SU-DHL-6 (cell line): ENCODE data around the gene SKA2.

ENCODE experiments used
- EZH2phosphoT487 ChIP-seq: fragments of 200-600 bp; sonication (generic), shearing (Covaris generic); conservative IDR thresholded peaks from 2 replicates; pipeline ENCODE4 v1.6.1; 2018; ENCODE audit warnings: mild to moderate bottlenecking, antibody characterized with exemption, low read length, moderate library complexity, mixed read lengths
- TF ChIP-seq, protein P1 (sequence below): fragments of 200-600 bp; sonication (generic); IDR thresholded peaks from one replicate; pipeline ENCODE4 v1.5.1; 2017; ENCODE audit warnings: antibody characterized with exemption, mild to moderate bottlenecking, low read length, moderate library complexity; ENCODE audit not compliant: insufficient read depth, poor library complexity, severe bottlenecking

- TF ChIP-seq, protein P1, sequence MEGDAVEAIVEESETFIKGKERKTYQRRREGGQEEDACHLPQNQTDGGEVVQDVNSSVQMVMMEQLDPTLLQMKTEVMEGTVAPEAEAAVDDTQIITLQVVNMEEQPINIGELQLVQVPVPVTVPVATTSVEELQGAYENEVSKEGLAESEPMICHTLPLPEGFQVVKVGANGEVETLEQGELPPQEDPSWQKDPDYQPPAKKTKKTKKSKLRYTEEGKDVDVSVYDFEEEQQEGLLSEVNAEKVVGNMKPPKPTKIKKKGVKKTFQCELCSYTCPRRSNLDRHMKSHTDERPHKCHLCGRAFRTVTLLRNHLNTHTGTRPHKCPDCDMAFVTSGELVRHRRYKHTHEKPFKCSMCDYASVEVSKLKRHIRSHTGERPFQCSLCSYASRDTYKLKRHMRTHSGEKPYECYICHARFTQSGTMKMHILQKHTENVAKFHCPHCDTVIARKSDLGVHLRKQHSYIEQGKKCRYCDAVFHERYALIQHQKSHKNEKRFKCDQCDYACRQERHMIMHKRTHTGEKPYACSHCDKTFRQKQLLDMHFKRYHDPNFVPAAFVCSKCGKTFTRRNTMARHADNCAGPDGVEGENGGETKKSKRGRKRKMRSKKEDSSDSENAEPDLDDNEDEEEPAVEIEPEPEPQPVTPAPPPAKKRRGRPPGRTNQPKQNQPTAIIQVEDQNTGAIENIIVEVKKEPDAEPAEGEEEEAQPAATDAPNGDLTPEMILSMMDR, result no peak
- no peak for TF ChIP-seq EZH2phosphoT487
Observed at GRCh38 chr17:59190806-59191205, 35.8 kb upstream of the SKA2 start.
